Bronchial epithelial cell (primary cell): ENCODE measurements around the gene PRMT1. TPM values are rescaled to one million over a fixed set of nuclear protein-coding genes. Genes with fewer than 3 reads are reported as not detected.

Experiments
- DNase-seq: peaks from one replicate; pipeline ENCODE4 v3.0.0-alpha.2; 2010; ENCODE audit warnings: low read depth
- FAIRE-seq: peaks from 2 replicates; lab custom pipeline; 2011; peaks lifted over from hg19 to GRCh38; lab: Jason Lieb, UNC
- H3K27me3 ChIP-seq: 2 replicates; pipeline ENCODE4 v1.5.1; 2011; ENCODE audit warnings: low read length; ENCODE audit not compliant: control insufficient read depth, insufficient read depth
- H3K36me3 ChIP-seq: 2 replicates; pipeline ENCODE4 v1.5.1; 2011; ENCODE audit warnings: low read length; ENCODE audit not compliant: control insufficient read depth, insufficient read depth
- H3K4me3 ChIP-seq: 2 replicates; pipeline ENCODE4 v1.5.1; 2011; ENCODE audit warnings: mild to moderate bottlenecking, low read depth, low read length, control low read depth
- CTCF ChIP-seq: IDR thresholded peaks from 2 replicates; pipeline ENCODE4 v1.5.1; 2011; ENCODE audit warnings: mild to moderate bottlenecking, moderate library complexity, low read length, control low read depth, inconsistent platforms; ENCODE audit not compliant: insufficient read depth, severe bottlenecking
- total RNA-seq: library from RNA; depleted of rRNA; stranded (reverse); fragments of >200 nt; gene quantifications from 2 replicates; pipeline ENCODE4 v1.2.1, GENCODE V29; 2014

Gene PRMT1
- total RNA-seq, 1 donor from 2014 or later, result 543 TPM

GRCh38 chr19:49665036-49665350, 12.1 kb upstream of the PRMT1 start:
- H3K27me3 ChIP-seq, result no peaks in the 10 kb centered on the region
- TF ChIP-seq CTCF, result no peak
- H3K36me3 ChIP-seq, result peaks cover 15% of the 10 kb centered on the region
- peak overlapping the region; percentile 68 for H3K4me3 ChIP-seq
- FAIRE-seq, result no peak
- DNase-seq, result no peak

GRCh38 chr19:49665351-49666119, 11.5 kb upstream of the PRMT1 start, which contains the start of the genes BCL2L12 and IRF3:
BCL2L12 (plus strand) TSS chr19:49665933; CDS start chr19:49666693, 760 bp downstream.
IRF3 (minus strand) TSS chr19:49665857; CDS start chr19:49664838, 1,019 bp downstream.
- DNase-seq (peak; percentile 90), FAIRE-seq (no peak)
- Histone ChIP-seq H3K27me3 (no peaks in the 10 kb centered on the region), H3K4me3 (peak within 1 kb of the TSS; percentile 68), H3K36me3 (peaks cover 18% of the 10 kb centered on the region)
- TF ChIP-seq CTCF, result no peak

GRCh38 chr19:49666120-49666444, 11.0 kb upstream of the PRMT1 start:
- DNase-seq, result no peak
- TF ChIP-seq CTCF, result no peak
- peak overlapping the region; percentile 68 for H3K4me3 ChIP-seq
- no peak for FAIRE-seq
- no peaks in the 10 kb centered on the region for H3K27me3 ChIP-seq
- H3K36me3 ChIP-seq, result peaks cover 16% of the 10 kb centered on the region

- Histone ChIP-seq H3K4me3 (no peak overlapping the region), H3K27me3 (no peaks in the 10 kb centered on the region), H3K36me3 (peaks cover 6% of the 10 kb centered on the region)
- no peak for TF ChIP-seq CTCF
- DNase-seq (no peak), FAIRE-seq (no peak)
These were observed 9.6 kb upstream of the PRMT1 start for GRCh38 chr19:49667473-49667872.

GRCh38 chr19:49669516-49669915, 7.6 kb upstream of the PRMT1 start:
- Histone ChIP-seq H3K36me3 (peaks cover 4% of the 10 kb centered on the region), H3K27me3 (no peaks in the 10 kb centered on the region), H3K4me3 (no peak overlapping the region)
- DNase-seq (no peak), FAIRE-seq (no peak)
- no peak for TF ChIP-seq CTCF
